K562 (cell line): Measurements from ENCODE around the gene BOLA3. TPM values are rescaled to one million over a fixed set of nuclear protein-coding genes. Genes with fewer than 3 reads are reported as not detected.

Experiments used
- ATAC-seq: fragments of 200-7000 bp; cut with Tn5 transposase; 3 replicates; pipeline ENCODE4 v1.9.1; 2020; ENCODE audit warnings: moderate library complexity
- BruUV-seq: library from RNA; stranded (reverse); fragments of 400-500 nt; replicated peaks from 2 replicates; lab custom pipeline; 2021; lab: Mats Ljungman, UMichigan
- CTCF ChIA-PET: fragments of 300-600 bp; formaldehyde crosslinking; extraction: SDS; loops from one replicate; lab custom pipeline; 2021; ENCODE audit warnings: low intra/inter-chr PET ratio; lab: Yijun Ruan, JAX
- POLR2A ChIA-PET: fragments of 300-600, 350-650 bp; sonication (Branson Sonifier 250); formaldehyde crosslinking; extraction: SDS; loops from one replicate; lab custom pipeline; 2021; ENCODE audit warnings: antibody characterized with exemption, inconsistent platforms; lab: Yijun Ruan, JAX
- DNase-seq, 4 experiments: peaks; one replicate each; pipeline versions ENCODE4 v3.0.0 to v3.0.0-alpha.2; 2011 to 2018; ENCODE audit warnings: low spot score in 3 of 4, mixed read lengths in 3 of 4; ENCODE audit errors: extremely low read depth in 1 of 4
- FAIRE-seq: peaks from 2 replicates; lab custom pipeline; 2011; peaks lifted over from hg19 to GRCh38; lab: Jason Lieb, UNC
- H2AFZ ChIP-seq: 2 replicates; pipeline ENCODE4 v1.6.0; 2011; ENCODE audit warnings: low read depth, low read length, control low read depth, inconsistent platforms
- H3K27ac ChIP-seq: fragments of 200-600 bp; 3 replicates; pipeline ENCODE4 v1.8.0; 2011; ENCODE audit warnings: low read depth, mild to moderate bottlenecking, control low read depth, inconsistent platforms, low read length, moderate library complexity, mixed read lengths; ENCODE audit errors: extremely low read depth
- H3K27me3 ChIP-seq, 2 experiments: fragments of 300-600 bp in 1 of 2; 2 replicates in 1 of 2; 3 replicates in 1 of 2; pipeline versions ENCODE4 v1.6.0 to v1.8.0; 2011; ENCODE audit warnings: inconsistent platforms in 2 of 2, low read length in 2 of 2, mild to moderate bottlenecking in 1 of 2, mixed read lengths in 1 of 2, moderate library complexity in 1 of 2; ENCODE audit not compliant: control insufficient read depth in 2 of 2, insufficient read depth in 2 of 2
- H3K36me3 ChIP-seq: fragments of 300-600 bp; 3 replicates; pipeline ENCODE4 v1.8.0; 2011; ENCODE audit warnings: mild to moderate bottlenecking, low read length, inconsistent platforms; ENCODE audit not compliant: control insufficient read depth, insufficient read depth
- H3K4me1 ChIP-seq, 2 experiments: fragments of 200-600 bp in 1 of 2; replicated peaks in 1 of 2; 2 replicates in 1 of 2; 3 replicates in 1 of 2; pipeline versions ENCODE4 v1.5.1 to v1.8.0; 2011; ENCODE audit warnings: inconsistent platforms in 2 of 2, low read length in 2 of 2, mild to moderate bottlenecking in 1 of 2, mixed read lengths in 1 of 2, moderate library complexity in 1 of 2; ENCODE audit not compliant: control insufficient read depth in 2 of 2, insufficient read depth in 2 of 2
- H3K4me2 ChIP-seq: 2 replicates; pipeline ENCODE4 v1.6.1; 2011; ENCODE audit warnings: low read length, control low read depth, inconsistent platforms, mixed read lengths; ENCODE audit not compliant: insufficient read depth
- H3K4me3 ChIP-seq: fragments of 200-600 bp; sonication (generic), shearing (Covaris generic); 2 replicates; pipeline ENCODE4 v1.5.1; 2016; ENCODE audit warnings: control low read depth, inconsistent platforms
- H3K79me2 ChIP-seq: fragments of 200-600 bp; 3 replicates; pipeline ENCODE4 v1.8.0; 2011; ENCODE audit warnings: low read length, inconsistent platforms; ENCODE audit not compliant: control insufficient read depth, insufficient read depth
- H3K9ac ChIP-seq, 2 experiments: 2 replicates each; pipeline versions ENCODE4 v1.6.0 to v1.6.1; 2011; ENCODE audit warnings: low read depth in 2 of 2, low read length in 2 of 2, control low read depth in 1 of 2, inconsistent platforms in 1 of 2, mild to moderate bottlenecking in 1 of 2, mixed read lengths in 1 of 2; ENCODE audit not compliant: insufficient read depth in 1 of 2
- H3K9me1 ChIP-seq: one replicate; pipeline ENCODE4 v1.6.0; 2011; ENCODE audit warnings: inconsistent platforms, mild to moderate bottlenecking, low read length, moderate library complexity; ENCODE audit not compliant: control insufficient read depth, insufficient read depth
- H3K9me3 ChIP-seq: replicated peaks from 2 replicates; pipeline ENCODE4 v1.5.1; 2011; ENCODE audit warnings: low read depth, low read length, inconsistent platforms; ENCODE audit not compliant: control insufficient read depth, insufficient read depth
- H4K20me1 ChIP-seq: replicated peaks from 2 replicates; pipeline ENCODE4 v1.6.1; 2011; ENCODE audit warnings: low read length, inconsistent platforms, mixed read lengths; ENCODE audit not compliant: control insufficient read depth, insufficient read depth
- CTCF ChIP-seq, 3 experiments: IDR thresholded peaks in 2 of 3; conservative IDR thresholded peaks in 1 of 3; 2 replicates each; pipeline ENCODE4 v1.5.1; 2011 to 2012; ENCODE audit warnings: low read length in 3 of 3, mild to moderate bottlenecking in 3 of 3, control low read depth in 2 of 3, improper control_type of control experiment in 1 of 3, inconsistent platforms in 1 of 3, low read depth in 1 of 3, mixed read lengths in 1 of 3, moderate library complexity in 1 of 3; ENCODE audit not compliant: insufficient read depth in 2 of 3
- HSF4 ChIP-seq: fragments of 250-450 bp; sonication (Bioruptor Pico); IDR thresholded peaks from 2 replicates; pipeline ENCODE4 v2.1.2; 2022; ENCODE audit warnings: mild to moderate bottlenecking, moderate library complexity, borderline replicate concordance
- POLR3G ChIP-seq: IDR thresholded peaks from 2 replicates; pipeline ENCODE4 v1.6.1; 2011; ENCODE audit not compliant: insufficient read length, insufficient replicate concordance; ENCODE audit errors: extremely low read depth
- RAD21 ChIP-seq, 2 experiments: fragments of 250-450 bp in 1 of 2; fragments of 450-650 bp in 1 of 2; sonication (Bioruptor Pico) in 1 of 2; formaldehyde crosslinking in 1 of 2; IDR thresholded peaks in 1 of 2; conservative IDR thresholded peaks in 1 of 2; 2 replicates each; pipeline versions ENCODE4 v1.4.0 to v1.8.0; 2020 to 2022; ENCODE audit warnings: mild to moderate bottlenecking in 2 of 2, moderate library complexity in 1 of 2
- REST ChIP-seq, 2 experiments: fragments of 450-650 bp; formaldehyde crosslinking in 1 of 2; IDR thresholded peaks; 2 replicates each; pipeline versions ENCODE4 v1.4.0 to v1.6.1; 2014 to 2020; ENCODE audit warnings: mild to moderate bottlenecking in 2 of 2, borderline replicate concordance in 1 of 2, low read depth in 1 of 2
- TARDBP ChIP-seq: fragments of 450-650 bp; IDR thresholded peaks from 2 replicates; pipeline ENCODE4 v1.6.1; 2016
- TRIM28 ChIP-seq: fragments of 450-650 bp; IDR thresholded peaks from 2 replicates; pipeline ENCODE4 v1.6.1; 2017
- USF2 ChIP-seq: sonication (generic); formaldehyde crosslinking; IDR thresholded peaks from 2 replicates; pipeline ENCODE4 v1.5.0; 2020; ENCODE audit warnings: missing genetic modification reagents
- ZNF436 ChIP-seq: fragments of 250-450, 450-650 bp; sonication (Bioruptor Pico); formaldehyde crosslinking; IDR thresholded peaks from 2 replicates; pipeline ENCODE4 v1.7.0; 2020; ENCODE audit warnings: mild to moderate bottlenecking
- WGBS: fragments of 100-300 bp; shearing (Covaris generic); methylation state at CpG from one replicate; pipeline ENCODE4 v1.1.6; 2016; ENCODE audit warnings: low coverage, mixed read lengths; ENCODE audit not compliant: insufficient coverage; ENCODE audit errors: missing lambda C conversion rate; 5-methylcytosine and 5-hydroxymethylcytosine counted together
- in situ Hi-C: fragments of 300-500 bp; cut with MboI; formaldehyde crosslinking; loops from 4 replicates; pipeline ENCODE4 v1.15.0; 2018; ENCODE audit warnings: inconsistent platforms, mixed read lengths
- intact Hi-C: fragments of 100-400 bp; cut with micrococcal nuclease; formaldehyde crosslinking; loops from 2 replicates; pipeline ENCODE4 v1.14.2; 2022
- polyA plus RNA-seq, 8 experiments: library from polyadenylated mRNA; depleted of rRNA in 4 of 8; stranded (reverse) in 5 of 8; unstranded in 3 of 8; fragments of >200 nt; fragmentation: Nextera tagmentation in 2 of 8; fragmentation: Illumina TruSeq in 1 of 8; extraction: Ambion mirVana in 2 of 8; extraction: Trizol in 1 of 8; gene quantifications; 2 replicates each; pipeline versions ENCODE4 v1.2.1 to v1.2.3, GENCODE V29; 2011 to 2014; ENCODE audit warnings: inconsistent platforms in 1 of 8, missing spikeins in 1 of 8
- total RNA-seq, 7 experiments: library from RNA; depleted of rRNA in 6 of 7; stranded (reverse); fragments of >200 nt in 6 of 7; fragmentation: Illumina TruSeq in 2 of 7; extraction: Trizol in 2 of 7; gene quantifications; 2 replicates each; pipeline versions ENCODE4 v1.2.1 to v1.2.3, GENCODE V29; 2011 to 2021; ENCODE audit warnings: low replicate concordance in 1 of 7

The BOLA3 gene
- total and polyA plus RNA-seq, 9 of the 15 experiments (the other 6 are each of a cell fraction or from before 2014, with no cell fraction given), result 149 to 619 (median 255) TPM

DNA sequence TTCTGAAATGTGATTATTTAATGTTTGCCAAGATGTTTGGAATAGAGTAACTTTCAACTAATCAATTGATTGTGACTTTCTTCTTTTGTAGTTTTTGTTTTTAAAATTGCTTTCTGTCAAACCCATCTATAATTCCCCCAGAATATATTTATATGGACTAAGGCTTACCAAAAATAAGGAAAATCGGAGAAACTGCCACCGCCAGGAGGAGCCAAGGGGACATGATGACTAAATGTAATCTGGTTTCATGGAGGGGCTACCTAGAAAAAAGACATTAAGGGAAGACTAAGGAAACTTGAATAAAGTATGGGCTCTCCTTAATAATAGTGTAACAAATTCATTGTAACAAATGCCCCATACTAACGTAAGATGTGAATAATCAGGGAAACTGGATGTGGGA lies 19.5 kb downstream of the BOLA3 start:
- Histone ChIP-seq H3K27me3 (no peaks in the 10 kb centered on the region), H3K4me3 (no peak overlapping the region), H3K79me2 (no peaks in the 10 kb centered on the region), H3K36me3 (peaks cover under 1% of the 10 kb centered on the region; the same call in 2 of the 3 replicates), H2AFZ (no peak overlapping the region), H3K4me2 (no peak overlapping the region), H3K4me1 (peaks cover 16 to 29% of the 10 kb centered on the region in 2 experiments; a peak in 4 of 5 replicates), H3K9ac (no peak overlapping the region), H3K9me3 (no peaks in the 10 kb centered on the region), H4K20me1 (no peaks in the 10 kb centered on the region), H3K9me1 (no peaks in the 10 kb centered on the region), H3K27ac (no peak overlapping the region)
- TF ChIP-seq ZNF436 (no peak), TRIM28 (no peak), POLR3G (no peak), REST (IDR thresholded peaks at IDR 0.05; ENCODE audit: borderline replicate concordance) (peak; percentile 11; the same call in 1 of the 2 replicates), REST (CRISPR knock-in tag; IDR thresholded peaks at IDR 0.05; ENCODE audit: low read depth) (no peak), HSF4 (CRISPR knock-in tag) (no peak), TARDBP (no peak), RAD21 (CRISPR knock-in tag; conservative IDR thresholded peaks at IDR 0.05 in 1 of 2, IDR thresholded peaks at IDR 0.05 in 1 of 2) (peak in 1 of 2 experiments; percentile 27; a peak in 1 of 4 replicates), CTCF (IDR thresholded peaks at IDR 0.05 in 2 of 3, conservative IDR thresholded peaks at IDR 0.05 in 1 of 3; ENCODE audit: insufficient read depth in 2 of 3, low read depth in 1 of 3, low read length in 3 of 3) (peak in 2 of 3 experiments; percentile 12 to 46; a peak in 3 of 6 replicates), USF2 (no peak)
- BruUV-seq, result no TSS peak
- ChIA-PET POLR2A (no interaction called here), CTCF (no interaction called here)
- ATAC-seq (no peak), FAIRE-seq (no peak), DNase-seq (no peak)
- WGBS, result 67% methylated on average over 3 of the region's 3 CpGs
- in situ Hi-C loops (no loop called here), intact Hi-C loops (no loop called here)
